ENCODE data around the gene DNAH2. TPM values are rescaled to one million over a fixed set of nuclear protein-coding genes. Genes with fewer than 3 reads are reported as not detected.

The DNAH2 gene
- total and polyA plus RNA-seq, 2 of the 8 experiments (the other 6 are each of a cell fraction or from before 2014, with no cell fraction given), result 0.13 to 0.18 TPM

DNA sequence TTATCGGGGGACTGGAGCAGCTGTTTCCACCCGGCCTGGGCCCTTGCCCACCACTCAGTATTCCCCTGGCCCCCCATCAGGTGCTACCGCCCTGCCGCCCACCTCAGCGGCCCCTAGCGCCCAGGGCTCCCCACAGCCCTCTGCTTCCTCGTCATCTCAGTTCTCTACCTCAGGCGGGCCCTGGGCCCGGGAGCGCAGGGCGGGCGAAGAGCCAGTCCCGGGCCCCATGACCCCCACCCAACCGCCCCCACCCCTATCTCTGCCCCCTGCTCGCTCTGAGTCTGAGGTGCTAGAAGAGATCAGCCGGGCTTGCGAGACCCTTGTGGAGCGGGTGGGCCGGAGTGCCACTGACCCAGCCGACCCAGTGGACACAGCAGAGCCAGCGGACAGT, 131.2 kb downstream of the DNAH2 start:
- H3K27ac ChIP-seq (ENCODE audit: low read depth, low read length), result no peak overlapping the region
- H3K79me2 ChIP-seq (ENCODE audit: control insufficient read depth in 1 of 2, insufficient read depth in 2 of 2, low read length in 2 of 2), result no peaks in the 10 kb centered on the region
- H3K4ac ChIP-seq (replicated peaks; ENCODE audit: insufficient read length, low read depth, low read length), result no peak overlapping the region
- TF ChIP-seq EP300 (IDR thresholded peaks at IDR 0.05; ENCODE audit: borderline replicate concordance in 1 of 2, low read depth in 2 of 2, low read length in 2 of 2) (no peak), TBP (IDR thresholded peaks at IDR 0.05; ENCODE audit: low read depth, low read length) (no peak), KDM4A (IDR thresholded peaks at IDR 0.05; ENCODE audit: low read depth, low read length, severe bottlenecking) (no peak), RBBP5 (IDR thresholded peaks at IDR 0.05; ENCODE audit: borderline replicate concordance, low read depth, low read length) (no peak), SIRT6 (IDR thresholded peaks at IDR 0.05; ENCODE audit: low read length) (no peak)
- TF ChIP-seq, protein P1, sequence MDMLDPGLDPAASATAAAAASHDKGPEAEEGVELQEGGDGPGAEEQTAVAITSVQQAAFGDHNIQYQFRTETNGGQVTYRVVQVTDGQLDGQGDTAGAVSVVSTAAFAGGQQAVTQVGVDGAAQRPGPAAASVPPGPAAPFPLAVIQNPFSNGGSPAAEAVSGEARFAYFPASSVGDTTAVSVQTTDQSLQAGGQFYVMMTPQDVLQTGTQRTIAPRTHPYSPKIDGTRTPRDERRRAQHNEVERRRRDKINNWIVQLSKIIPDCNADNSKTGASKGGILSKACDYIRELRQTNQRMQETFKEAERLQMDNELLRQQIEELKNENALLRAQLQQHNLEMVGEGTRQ (IDR thresholded peaks at IDR 0.05; ENCODE audit: low read length), result no peak

More for the DNA sequence above, 131.2 kb downstream of the DNAH2 start:
- H4K8ac ChIP-seq (ENCODE audit: extremely low read depth, insufficient read depth, low read length), result no peak overlapping the region
- peaks cover 0 to 31% (median 17%) of the 10 kb centered on the region in 4 experiments; a peak in 6 of 7 replicates for H3K4me1 ChIP-seq (replicated peaks in 1 of 4; ENCODE audit: control insufficient read depth in 3 of 4, insufficient read depth in 4 of 4, low read length in 3 of 4)
- H2BK15ac ChIP-seq (ENCODE audit: low read length), result no peak overlapping the region
- no peak overlapping the region for H2AFZ ChIP-seq (ENCODE audit: low read length)
- H3K14ac ChIP-seq (ENCODE audit: insufficient read length), result no peak overlapping the region
- H3K4me3 ChIP-seq (ENCODE audit: extremely low read depth in 1 of 4, insufficient read depth in 2 of 4, low read depth in 3 of 4, low read length in 4 of 4), result no peak overlapping the region
- H2BK120ac ChIP-seq (replicated peaks; ENCODE audit: low read depth, low read length), result no peak overlapping the region
- no peak overlapping the region for H2BK12ac ChIP-seq (ENCODE audit: low read depth, low read length)
- ChIA-PET CTCF (ENCODE audit: partially characterized antibody) (interaction anchor here (2.5 to 4.9 kb wide), 2 partner anchors 13 kb away, joined by 6 to 44 read pairs; partner anchors contain the start of gene KDM6B), POLR2A (ENCODE audit: partially characterized antibody) (interaction anchor here (1.2 to 4.0 kb wide), 2 partner anchors 11 to 13 kb away, joined by 3 to 24 read pairs; no protein-coding TSS in a partner anchor)
- H3K36me3 ChIP-seq (ENCODE audit: control insufficient read depth in 2 of 4, insufficient read depth in 4 of 4, low read length in 3 of 4), result peaks cover 0 to 4% (median 0%) of the 10 kb centered on the region in 4 experiments; a peak in 3 of 8 replicates
- H3K4me2 ChIP-seq (ENCODE audit: insufficient read depth in 1 of 2, low read depth in 2 of 2, low read length in 2 of 2), result no peak overlapping the region
- no peak overlapping the region for H2BK5ac ChIP-seq (ENCODE audit: low read depth, low read length)
- H4K5ac ChIP-seq (ENCODE audit: insufficient read length, low read depth, low read length), result no peak overlapping the region
- H3K27me3 ChIP-seq (replicated peaks in 1 of 4; ENCODE audit: control insufficient read depth in 3 of 4, extremely low read depth in 1 of 4, insufficient read depth in 3 of 4, low read length in 3 of 4), result peaks cover 16 to 31% (median 28%) of the 10 kb centered on the region in 4 experiments
- no peak overlapping the region for H2AK5ac ChIP-seq (ENCODE audit: low read depth, low read length)
- WGBS, 2 experiments (ENCODE audit: extremely low coverage in 1 of 2, insufficient coverage in 1 of 2, insufficient read length in 1 of 2, insufficient replicate concordance in 2 of 2, low coverage in 1 of 2, low lambda C conversion rate in 2 of 2, missing lambda C conversion rate in 1 of 2), result 92% methylated on average over 7 of the region's 21 CpGs; no CpG with 5 or more reads in 1 of the 2 experiments
- no peak overlapping the region for H3K56ac ChIP-seq (replicated peaks; ENCODE audit: insufficient read length, low read depth, low read length)
- H4K91ac ChIP-seq (replicated peaks; ENCODE audit: insufficient read length, low read length), result no peak overlapping the region
- no peak overlapping the region for H2BK20ac ChIP-seq (ENCODE audit: low read length)
- FAIRE-seq (no peak), DNase-seq (ENCODE audit: low read depth in 1 of 2, low spot score in 2 of 2) (no peak)
- no peak overlapping the region for H3K9ac ChIP-seq (replicated peaks in 1 of 4; ENCODE audit: extremely low read depth in 1 of 4, low read depth in 3 of 4, low read length in 3 of 4)
- no peaks in the 10 kb centered on the region for H3K9me3 ChIP-seq (ENCODE audit: insufficient read depth in 2 of 2, low read depth in 1 of 2, low read length in 1 of 2)
- peaks cover 7 to 24% of the 10 kb centered on the region in 2 experiments for H4K20me1 ChIP-seq (replicated peaks in 1 of 2; ENCODE audit: control insufficient read depth in 1 of 2, insufficient read depth in 2 of 2, low read length in 2 of 2)
- H3K23me2 ChIP-seq (ENCODE audit: low read depth, low read length), result peaks cover 18% of the 10 kb centered on the region; the same call in 1 of the 2 replicates
- no peak overlapping the region for H3K18ac ChIP-seq (ENCODE audit: extremely low read depth, low read length)
- no peaks in the 10 kb centered on the region for H3K79me1 ChIP-seq (ENCODE audit: low read depth, low read length)
- H3K23ac ChIP-seq (ENCODE audit: insufficient read length), result no peak overlapping the region
